H1 (cell line): ENCODE measurements around the gene ADK. TPM values are rescaled to one million over a fixed set of nuclear protein-coding genes. Genes with fewer than 3 reads are reported as not detected.

ENCODE experiments used
- CTCF ChIA-PET: fragments of 300-600 bp; sonication (Branson Sonifier 250); formaldehyde crosslinking; loops from one replicate; lab custom pipeline; 2021; ENCODE audit not compliant: partially characterized antibody; lab: Charles Lee
- POLR2A ChIA-PET: fragments of 300-600 bp; sonication (Branson Sonifier 250); formaldehyde crosslinking; loops from one replicate; lab custom pipeline; 2021; ENCODE audit warnings: inconsistent platforms; ENCODE audit not compliant: partially characterized antibody; lab: Charles Lee
- DNase-seq, 2 experiments: peaks; one replicate each; pipeline versions ENCODE4 v3.0.0 to v3.0.0-alpha.2; 2010 to 2022; ENCODE audit warnings: low spot score in 2 of 2, low read depth in 1 of 2, mixed read lengths in 1 of 2
- FAIRE-seq: peaks from 2 replicates; lab custom pipeline; 2011; peaks lifted over from hg19 to GRCh38; lab: Jason Lieb, UNC
- H2AFZ ChIP-seq: 2 replicates; pipeline ENCODE4 v1.8.1; 2012; ENCODE audit warnings: low read length, inconsistent platforms
- H2AK5ac ChIP-seq: 2 replicates; pipeline ENCODE4 v1.6.1; 2013; ENCODE audit warnings: low read depth, low read length
- H2BK120ac ChIP-seq: replicated peaks from 2 replicates; pipeline ENCODE3; 2013; ENCODE audit warnings: low read depth, low read length, inconsistent platforms
- H2BK12ac ChIP-seq: 2 replicates; pipeline ENCODE4 v1.6.1; 2013; ENCODE audit warnings: low read depth, low read length
- H2BK15ac ChIP-seq: 2 replicates; pipeline ENCODE4 v1.6.1; 2013; ENCODE audit warnings: low read length
- H2BK20ac ChIP-seq: 2 replicates; pipeline ENCODE4 v1.6.1; 2013; ENCODE audit warnings: low read length
- H2BK5ac ChIP-seq: 2 replicates; pipeline ENCODE4 v1.6.1; 2013; ENCODE audit warnings: low read depth, low read length
- H3K14ac ChIP-seq: 2 replicates; pipeline ENCODE4 v1.6.1; 2013; ENCODE audit warnings: inconsistent platforms; ENCODE audit not compliant: insufficient read length
- H3K18ac ChIP-seq: 2 replicates; pipeline ENCODE4 v1.6.1; 2013; ENCODE audit warnings: low read length; ENCODE audit errors: extremely low read depth
- H3K23ac ChIP-seq: 2 replicates; pipeline ENCODE4 v1.6.1; 2013; ENCODE audit warnings: inconsistent platforms; ENCODE audit not compliant: insufficient read length
- H3K23me2 ChIP-seq: 2 replicates; pipeline ENCODE4 v1.6.1; 2013; ENCODE audit warnings: low read depth, low read length
- H3K27ac ChIP-seq: 2 replicates; pipeline ENCODE4 v1.6.1; 2011; ENCODE audit warnings: low read depth, low read length, inconsistent platforms
- H3K27me3 ChIP-seq, 4 experiments: replicated peaks in 1 of 4; 1 replicate in 1 of 4; 2 replicates in 3 of 4; pipeline versions ENCODE4 v1.6.1 to v1.8.1; 2011 to 2013; ENCODE audit warnings: low read length in 3 of 4, mild to moderate bottlenecking in 3 of 4, inconsistent platforms in 2 of 4, mixed read lengths in 2 of 4, moderate library complexity in 1 of 4; ENCODE audit not compliant: control insufficient read depth in 3 of 4, insufficient read depth in 3 of 4; ENCODE audit errors: extremely low read depth in 1 of 4
- H3K36me3 ChIP-seq, 4 experiments: 2 replicates each; pipeline versions ENCODE4 v1.6.1 to v1.8.1; 2011 to 2013; ENCODE audit warnings: mild to moderate bottlenecking in 4 of 4, low read length in 3 of 4, moderate library complexity in 2 of 4, control low read depth in 1 of 4, inconsistent platforms in 1 of 4; ENCODE audit not compliant: insufficient read depth in 4 of 4, control insufficient read depth in 2 of 4
- H3K4ac ChIP-seq: replicated peaks from 2 replicates; pipeline ENCODE3; 2013; ENCODE audit warnings: low read length, low read depth, mixed read lengths, inconsistent platforms; ENCODE audit not compliant: insufficient read length
- H3K4me1 ChIP-seq, 4 experiments: replicated peaks in 1 of 4; 1 replicate in 1 of 4; 2 replicates in 3 of 4; pipeline versions ENCODE4 v1.6.1 to v1.8.1; 2011 to 2013; ENCODE audit warnings: low read length in 3 of 4, inconsistent platforms in 2 of 4, mixed read lengths in 1 of 4; ENCODE audit not compliant: insufficient read depth in 4 of 4, control insufficient read depth in 3 of 4
- H3K4me2 ChIP-seq, 2 experiments: 2 replicates each; pipeline versions ENCODE4 v1.6.1 to v1.8.1; 2011 to 2013; ENCODE audit warnings: low read depth in 2 of 2, low read length in 2 of 2, control low read depth in 1 of 2, inconsistent platforms in 1 of 2, mild to moderate bottlenecking in 1 of 2; ENCODE audit not compliant: insufficient read depth in 1 of 2
- H3K4me3 ChIP-seq, 4 experiments: fragments of 200-600, 300-600 bp in 1 of 4; sonication (generic), shearing (Covaris generic), sonication (Bioruptor Twin) in 1 of 4; 2 replicates each; pipeline versions ENCODE4 v1.5.1 to v1.8.1; 2011 to 2016; ENCODE audit warnings: low read length in 4 of 4, low read depth in 3 of 4, control low read depth in 2 of 4, inconsistent platforms in 2 of 4, mild to moderate bottlenecking in 2 of 4, mixed read lengths in 1 of 4, moderate library complexity in 1 of 4; ENCODE audit not compliant: insufficient read depth in 2 of 4; ENCODE audit errors: extremely low read depth in 1 of 4
- H3K56ac ChIP-seq: replicated peaks from 2 replicates; pipeline ENCODE3; 2013; ENCODE audit warnings: low read depth, mild to moderate bottlenecking, mixed read lengths, low read length, inconsistent platforms; ENCODE audit not compliant: insufficient read length
- H3K79me1 ChIP-seq: 2 replicates; pipeline ENCODE4 v1.6.1; 2013; ENCODE audit warnings: low read depth, low read length, control low read depth
- H3K79me2 ChIP-seq, 2 experiments: 2 replicates each; pipeline versions ENCODE4 v1.6.1 to v1.8.1; 2012 to 2013; ENCODE audit warnings: low read length in 2 of 2, mild to moderate bottlenecking in 2 of 2, inconsistent platforms in 1 of 2; ENCODE audit not compliant: insufficient read depth in 2 of 2, control insufficient read depth in 1 of 2
- H3K9ac ChIP-seq, 4 experiments: replicated peaks in 1 of 4; 1 replicate in 1 of 4; 2 replicates in 3 of 4; pipeline versions ENCODE4 v1.6.1 to v1.8.1; 2011 to 2013; ENCODE audit warnings: low read depth in 3 of 4, low read length in 3 of 4, control low read depth in 2 of 4, mild to moderate bottlenecking in 2 of 4, moderate library complexity in 2 of 4, inconsistent platforms in 1 of 4; ENCODE audit errors: extremely low read depth in 1 of 4
- H3K9me3 ChIP-seq, 2 experiments: 2 replicates each; pipeline versions ENCODE4 v1.6.1 to v1.8.1; 2012 to 2013; ENCODE audit warnings: mild to moderate bottlenecking in 2 of 2, moderate library complexity in 2 of 2, control low read depth in 1 of 2, inconsistent platforms in 1 of 2, low read depth in 1 of 2, low read length in 1 of 2, mixed read lengths in 1 of 2; ENCODE audit not compliant: insufficient read depth in 2 of 2
- H4K20me1 ChIP-seq, 2 experiments: replicated peaks in 1 of 2; 2 replicates each; pipeline versions ENCODE3 to v1.8.1; 2011 to 2013; ENCODE audit warnings: inconsistent platforms in 2 of 2, low read length in 2 of 2, mild to moderate bottlenecking in 1 of 2; ENCODE audit not compliant: insufficient read depth in 2 of 2, control insufficient read depth in 1 of 2
- H4K5ac ChIP-seq: 2 replicates; pipeline ENCODE4 v1.6.1; 2013; ENCODE audit warnings: low read length, low read depth, mixed read lengths, inconsistent platforms; ENCODE audit not compliant: insufficient read length
- H4K8ac ChIP-seq: 2 replicates; pipeline ENCODE4 v1.8.0; 2013; ENCODE audit warnings: mild to moderate bottlenecking, moderate library complexity, low read length, inconsistent platforms; ENCODE audit not compliant: insufficient read depth; ENCODE audit errors: extremely low read depth
- H4K91ac ChIP-seq: replicated peaks from 2 replicates; pipeline ENCODE3; 2013; ENCODE audit warnings: low read length, mixed read lengths, inconsistent platforms; ENCODE audit not compliant: insufficient read length
- BACH1 ChIP-seq: IDR thresholded peaks from 2 replicates; pipeline ENCODE4 v1.6.1; 2012; ENCODE audit warnings: low read length, improper control_type of control experiment
- BCL11A ChIP-seq, 2 experiments: IDR thresholded peaks; one replicate each; pipeline ENCODE4 v1.6.1; 2011; ENCODE audit warnings: low read depth in 2 of 2, low read length in 2 of 2, mild to moderate bottlenecking in 2 of 2
- BRCA1 ChIP-seq: IDR thresholded peaks from 2 replicates; pipeline ENCODE4 v1.6.1; 2012; ENCODE audit warnings: low read depth, low read length, improper control_type of control experiment
- CBX5 ChIP-seq: fragments of 300-800, 300-1000 bp; sonication (generic); IDR thresholded peaks from 2 replicates; pipeline ENCODE4 v1.7.1; 2016; ENCODE audit warnings: antibody characterized with exemption, low read length, low read depth
- CBX8 ChIP-seq: fragments of 300-800, 300-1000 bp; sonication (generic); IDR thresholded peaks from 2 replicates; pipeline ENCODE4 v1.7.1; 2016; ENCODE audit warnings: low read depth, low read length, borderline replicate concordance
- HDAC6 ChIP-seq: IDR thresholded peaks from one replicate; pipeline ENCODE4 v1.7.1; 2012; ENCODE audit warnings: low read depth, mild to moderate bottlenecking, inconsistent platforms, low read length, moderate library complexity
- KDM4A ChIP-seq: IDR thresholded peaks from one replicate; pipeline ENCODE4 v1.7.1; 2012; ENCODE audit warnings: low read depth, mild to moderate bottlenecking, moderate library complexity, low read length, inconsistent platforms; ENCODE audit not compliant: severe bottlenecking
- MAFK ChIP-seq: IDR thresholded peaks from 2 replicates; pipeline ENCODE4 v1.6.1; 2012; ENCODE audit warnings: low read depth, mild to moderate bottlenecking, improper control_type of control experiment, low read length
- POLR2AphosphoS5 ChIP-seq: IDR thresholded peaks from 2 replicates; pipeline ENCODE4 v1.6.1; 2011; ENCODE audit warnings: low read depth, low read length
- RXRA ChIP-seq: IDR thresholded peaks from 2 replicates; pipeline ENCODE4 v1.6.1; 2011; ENCODE audit warnings: low read depth, mild to moderate bottlenecking, low read length, moderate library complexity; ENCODE audit not compliant: insufficient read depth
- SIRT6 ChIP-seq: IDR thresholded peaks from one replicate; pipeline ENCODE4 v1.7.1; 2012; ENCODE audit warnings: low read length, inconsistent platforms
- WGBS, 2 experiments: shearing (Covaris generic) in 1 of 2; methylation state at CpG; one replicate each; pipeline versions ENCODE4 v1.1.6 to v1.1.7; 2013 to 2015; ENCODE audit warnings: low lambda C conversion rate in 2 of 2, mixed read lengths in 2 of 2, inconsistent platforms in 1 of 2, low coverage in 1 of 2, missing lambda C conversion rate in 1 of 2; ENCODE audit not compliant: insufficient replicate concordance in 2 of 2, insufficient coverage in 1 of 2, insufficient read length in 1 of 2; ENCODE audit errors: extremely low coverage in 1 of 2, missing lambda C conversion rate in 1 of 2; 5-methylcytosine and 5-hydroxymethylcytosine counted together
- polyA plus RNA-seq, 7 experiments: library from polyadenylated mRNA; depleted of rRNA in 3 of 7; stranded (reverse) in 5 of 7; unstranded in 2 of 7; fragments of >200 nt in 5 of 7; fragments of 200-250 nt in 2 of 7; gene quantifications; 1 replicate in 5 of 7; 2 replicates in 1 of 7; 4 replicates in 1 of 7; pipeline versions ENCODE4 v1.2.1 to v1.2.3, GENCODE V29; 2011 to 2013; ENCODE audit warnings: missing spikeins in 2 of 7, mixed read lengths in 2 of 7
- total RNA-seq: library from RNA; stranded (reverse); fragmentation: NEBNext Ultra II Directional; extraction: Animal tissue kit (Norgen Biotek cat#: 25700); gene quantifications from 2 replicates; pipeline ENCODE4 v1.2.1, GENCODE V29; 2021
- TF ChIP-seq, protein P1 (sequence below): IDR thresholded peaks from 2 replicates; pipeline ENCODE4 v1.6.1; 2011; ENCODE audit warnings: low read length, improper control_type of control experiment

Gene ADK
- total and polyA plus RNA-seq, 2 of the 8 experiments (the other 6 are each of a cell fraction or from before 2014, with no cell fraction given) = 12.3 to 42.4 TPM

- H3K56ac ChIP-seq = no peak overlapping the region
- CTCF ChIA-PET = interaction anchor here (1.0 kb wide), 1 partner anchor 9 kb away, joined by 3 read pairs; no protein-coding TSS in a partner anchor
- no peak overlapping the region for H2BK12ac ChIP-seq
These were observed 13.9 kb downstream of the ADK start for GRCh38 chr10:74164716-74165529.

More at GRCh38 chr10:74164716-74165529, 13.9 kb downstream of the ADK start:
- Histone ChIP-seq H3K4ac (no peak overlapping the region), H3K27me3 (no peaks in the 10 kb centered on the region), H4K5ac (no peak overlapping the region), H2AK5ac (no peak overlapping the region), H4K91ac (no peak overlapping the region), H4K20me1 (peaks cover 2 to 5% of the 10 kb centered on the region in 2 experiments), H3K79me2 (peaks cover 0 to 33% of the 10 kb centered on the region in 2 experiments; a peak in 3 of 4 replicates), H2BK120ac (no peak overlapping the region), H3K9me3 (no peaks in the 10 kb centered on the region), H2BK20ac (no peak overlapping the region), H3K9ac (no peak overlapping the region), H3K4me2 (no peak overlapping the region), H3K4me1 (no peaks in the 10 kb centered on the region; a peak in 1 of 7 replicates), H3K27ac (no peak overlapping the region), H2BK5ac (no peak overlapping the region), H2BK15ac (no peak overlapping the region), H3K23me2 (no peaks in the 10 kb centered on the region), H3K36me3 (no peaks in the 10 kb centered on the region), H3K79me1 (no peaks in the 10 kb centered on the region; the same call in 1 of the 2 replicates), H3K14ac (no peak overlapping the region), H4K8ac (no peak overlapping the region), H3K4me3 (no peak overlapping the region), H2AFZ (no peak overlapping the region), H3K23ac (no peak overlapping the region), H3K18ac (no peak overlapping the region)
- no peak for FAIRE-seq
- DNase-seq = no peak
- WGBS, 2 experiments = 69% methylated on average over 6 of the region's 6 CpGs; no CpG with 5 or more reads in 1 of the 2 experiments
- TF ChIP-seq BCL11A (IDR thresholded peaks at IDR 0.05; ENCODE audit: low read depth in 2 of 2, low read length in 2 of 2) (no peak), HDAC6 (no peak), RXRA (no peak), BACH1 (no peak), SIRT6 (no peak), MAFK (no peak), CBX8 (no peak), CBX5 (no peak), BRCA1 (no peak), POLR2AphosphoS5 (no peak), KDM4A (no peak)
- TF ChIP-seq, protein P1, sequence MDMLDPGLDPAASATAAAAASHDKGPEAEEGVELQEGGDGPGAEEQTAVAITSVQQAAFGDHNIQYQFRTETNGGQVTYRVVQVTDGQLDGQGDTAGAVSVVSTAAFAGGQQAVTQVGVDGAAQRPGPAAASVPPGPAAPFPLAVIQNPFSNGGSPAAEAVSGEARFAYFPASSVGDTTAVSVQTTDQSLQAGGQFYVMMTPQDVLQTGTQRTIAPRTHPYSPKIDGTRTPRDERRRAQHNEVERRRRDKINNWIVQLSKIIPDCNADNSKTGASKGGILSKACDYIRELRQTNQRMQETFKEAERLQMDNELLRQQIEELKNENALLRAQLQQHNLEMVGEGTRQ = no peak
- POLR2A ChIA-PET = interaction anchor here (1.0 to 1.4 kb wide), 2 partner anchors 12 to 14 kb away, joined by 4 read pairs; partner anchors contain the start of gene ADK
